OCI-LY1 (cell line): ENCODE results near the gene OS9.
A peak's percentile ranks its signal among the peaks of the same experiment; 100 is the strongest.

ENCODE experiments used
- H2AFZ ChIP-seq: fragments of 200-600 bp; sonication (generic), shearing (Covaris generic); 2 replicates; pipeline ENCODE4 v1.6.0; 2014; ENCODE audit warnings: antibody characterized with exemption, mild to moderate bottlenecking, low read length
- H3F3A ChIP-seq: fragments of 200-600 bp; sonication (generic), shearing (Covaris generic); 2 replicates; pipeline ENCODE4 v1.6.0; 2014; ENCODE audit warnings: mild to moderate bottlenecking, antibody characterized with exemption, low read length, moderate library complexity; ENCODE audit not compliant: insufficient read depth
- H3K27ac ChIP-seq: fragments of 200-600 bp; sonication (generic); 2 replicates; pipeline ENCODE4 v1.5.1; 2014; ENCODE audit warnings: low read length, mixed run types, mild to moderate bottlenecking, low read depth; ENCODE audit not compliant: poor library complexity, severe bottlenecking
- H3K27me3 ChIP-seq: fragments of 200-600 bp; sonication (generic); 2 replicates; pipeline ENCODE4 v1.6.0; 2014; ENCODE audit warnings: antibody characterized with exemption, mild to moderate bottlenecking, low read length, moderate library complexity; ENCODE audit not compliant: insufficient read depth
- H3K36me3 ChIP-seq: fragments of 200-600 bp; sonication (generic); 2 replicates; pipeline ENCODE4 v1.6.1; 2014; ENCODE audit warnings: mild to moderate bottlenecking, antibody characterized with exemption, low read length, moderate library complexity, mixed read lengths; ENCODE audit not compliant: insufficient read depth
- H3K4me1 ChIP-seq: fragments of 200-600 bp; sonication (generic); 2 replicates; pipeline ENCODE4 v1.5.1; 2014; ENCODE audit warnings: mild to moderate bottlenecking, low read length, moderate library complexity; ENCODE audit not compliant: insufficient read depth, severe bottlenecking
- H3K4me2 ChIP-seq: fragments of 200-600 bp; sonication (generic), shearing (Covaris generic); 2 replicates; pipeline ENCODE4 v1.6.1; 2014; ENCODE audit warnings: low read length
- H3K4me3 ChIP-seq: fragments of 200-600 bp; sonication (generic); 2 replicates; pipeline ENCODE4 v1.5.1; 2014; ENCODE audit warnings: low read length, low read depth, mild to moderate bottlenecking, mixed read lengths; ENCODE audit not compliant: poor library complexity, severe bottlenecking
- H3K79me2 ChIP-seq: fragments of 200-600 bp; shearing (Covaris generic); 2 replicates; pipeline ENCODE4 v1.6.1; 2016; ENCODE audit warnings: mixed run types, low read length, mixed read lengths; ENCODE audit not compliant: insufficient read depth
- H3K9ac ChIP-seq: fragments of 200-600 bp; sonication (generic), shearing (Covaris generic); 2 replicates; pipeline ENCODE4 v1.6.1; 2014; ENCODE audit warnings: mild to moderate bottlenecking, low read length, mixed read lengths
- H3K9me2 ChIP-seq: fragments of 200-600 bp; sonication (generic), shearing (Covaris generic); 2 replicates; pipeline ENCODE4 v1.6.1; 2014; ENCODE audit warnings: low read depth, mild to moderate bottlenecking, low read length, mixed read lengths
- H3K9me3 ChIP-seq: fragments of 200-600 bp; shearing (Covaris generic); 2 replicates; pipeline ENCODE4 v1.6.1; 2014; ENCODE audit warnings: low read length, mixed read lengths
- H4K20me1 ChIP-seq: fragments of 200-600 bp; sonication (generic), shearing (Covaris generic); 2 replicates; pipeline ENCODE4 v1.6.0; 2016; ENCODE audit warnings: mild to moderate bottlenecking, low read length; ENCODE audit not compliant: insufficient read depth
- EZH2 ChIP-seq: fragments of 200-600 bp; sonication (generic), shearing (Covaris generic); IDR thresholded peaks from 2 replicates; pipeline ENCODE4 v1.8.0; 2017; ENCODE audit warnings: borderline replicate concordance, mixed run types, mild to moderate bottlenecking, antibody characterized with exemption, low read length, moderate library complexity, mixed read lengths
- TF ChIP-seq, protein P1 (sequence below): fragments of 200-600 bp; sonication (generic), shearing (Covaris generic); IDR thresholded peaks from 2 replicates; pipeline ENCODE4 v1.5.1; 2017; ENCODE audit warnings: mild to moderate bottlenecking, antibody characterized with exemption, low read length, moderate library complexity, mixed read lengths

OS9 gene

DNA sequence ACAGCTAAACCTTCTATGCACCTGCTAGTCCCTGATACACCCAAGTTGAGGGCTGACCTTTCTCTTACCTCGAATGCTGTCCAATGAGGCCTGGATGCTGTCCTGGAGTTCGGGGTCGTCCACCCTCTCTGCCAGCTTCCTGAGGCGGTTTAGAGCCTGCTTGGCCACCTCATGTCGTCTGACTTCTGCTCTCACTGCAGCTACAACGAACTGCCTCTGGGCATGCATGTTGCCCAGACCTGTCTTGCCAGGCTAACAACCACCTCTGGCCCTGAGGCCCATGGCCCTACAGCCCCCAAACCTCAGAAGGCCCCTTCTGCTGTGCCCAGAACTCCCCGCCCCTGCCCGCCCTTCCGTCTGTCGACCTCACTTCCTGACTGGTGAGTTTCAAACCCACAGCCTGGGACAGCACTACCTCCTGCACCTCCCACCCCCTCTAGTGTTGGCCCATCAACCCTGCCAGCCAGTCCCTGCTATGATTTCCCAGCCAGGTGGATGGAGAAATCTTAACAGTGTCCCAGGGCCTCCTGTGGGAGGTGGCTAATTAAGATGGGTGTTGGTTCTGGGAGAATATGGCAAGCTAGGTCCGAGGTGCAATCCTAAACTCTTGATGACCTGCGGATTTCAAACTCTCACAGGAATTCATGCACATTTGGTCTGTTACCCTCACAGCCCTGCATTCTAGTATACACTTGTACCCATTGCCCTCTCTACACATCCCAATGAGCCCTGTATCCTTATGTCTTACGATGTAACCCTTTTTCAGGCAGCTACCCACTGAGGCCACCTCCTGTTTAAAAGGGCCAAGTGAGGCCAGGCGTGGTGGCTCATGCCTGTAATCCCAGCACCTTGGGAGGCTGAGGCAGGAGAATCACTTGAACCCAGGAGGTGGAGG, 48.2 kb downstream of the OS9 start:
- H3K9me3 ChIP-seq = no peaks in the 10 kb centered on the region
- peaks cover 57% of the 10 kb centered on the region for H3K4me1 ChIP-seq
- TF ChIP-seq, protein P1, sequence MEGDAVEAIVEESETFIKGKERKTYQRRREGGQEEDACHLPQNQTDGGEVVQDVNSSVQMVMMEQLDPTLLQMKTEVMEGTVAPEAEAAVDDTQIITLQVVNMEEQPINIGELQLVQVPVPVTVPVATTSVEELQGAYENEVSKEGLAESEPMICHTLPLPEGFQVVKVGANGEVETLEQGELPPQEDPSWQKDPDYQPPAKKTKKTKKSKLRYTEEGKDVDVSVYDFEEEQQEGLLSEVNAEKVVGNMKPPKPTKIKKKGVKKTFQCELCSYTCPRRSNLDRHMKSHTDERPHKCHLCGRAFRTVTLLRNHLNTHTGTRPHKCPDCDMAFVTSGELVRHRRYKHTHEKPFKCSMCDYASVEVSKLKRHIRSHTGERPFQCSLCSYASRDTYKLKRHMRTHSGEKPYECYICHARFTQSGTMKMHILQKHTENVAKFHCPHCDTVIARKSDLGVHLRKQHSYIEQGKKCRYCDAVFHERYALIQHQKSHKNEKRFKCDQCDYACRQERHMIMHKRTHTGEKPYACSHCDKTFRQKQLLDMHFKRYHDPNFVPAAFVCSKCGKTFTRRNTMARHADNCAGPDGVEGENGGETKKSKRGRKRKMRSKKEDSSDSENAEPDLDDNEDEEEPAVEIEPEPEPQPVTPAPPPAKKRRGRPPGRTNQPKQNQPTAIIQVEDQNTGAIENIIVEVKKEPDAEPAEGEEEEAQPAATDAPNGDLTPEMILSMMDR = peak; percentile 60
- no peak for TF ChIP-seq EZH2
- H2AFZ ChIP-seq = no peak overlapping the region
- peak overlapping the region; percentile 71 for H3K9ac ChIP-seq
- H3K27me3 ChIP-seq = no peaks in the 10 kb centered on the region
- H4K20me1 ChIP-seq = no peaks in the 10 kb centered on the region
- no peaks in the 10 kb centered on the region; the same call in 1 of the 2 replicates for H3F3A ChIP-seq
- no peaks in the 10 kb centered on the region for H3K9me2 ChIP-seq
- H3K4me2 ChIP-seq = peak overlapping the region; percentile 82
- H3K79me2 ChIP-seq = no peaks in the 10 kb centered on the region
- H3K27ac ChIP-seq = peak overlapping the region; percentile 56
- peak overlapping the region; percentile 74 for H3K4me3 ChIP-seq
- peaks cover 11% of the 10 kb centered on the region for H3K36me3 ChIP-seq

DNA sequence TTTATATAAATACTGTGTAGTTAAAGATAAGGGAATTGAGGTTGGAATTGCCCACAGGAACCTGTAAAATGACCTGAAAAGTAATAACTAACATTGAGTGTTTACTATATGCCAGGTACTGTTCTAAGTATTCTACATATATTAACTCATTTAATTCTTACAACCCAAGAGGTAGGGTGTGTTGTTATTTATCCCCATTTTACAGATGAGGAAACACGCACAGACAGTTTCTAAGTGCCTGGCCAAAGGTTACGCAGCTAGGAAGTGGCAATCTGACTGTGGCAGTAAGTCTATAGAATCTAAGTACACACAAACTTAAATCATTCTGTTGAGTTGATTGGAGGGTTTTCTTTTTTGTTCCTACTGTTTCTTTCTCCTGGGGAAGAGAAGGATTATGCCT, 49.8 kb downstream of the OS9 start:
- Histone ChIP-seq H3K27me3 (no peaks in the 10 kb centered on the region), H3K27ac (peak overlapping the region; percentile 64), H3K79me2 (no peaks in the 10 kb centered on the region), H4K20me1 (no peaks in the 10 kb centered on the region), H3F3A (no peaks in the 10 kb centered on the region; the same call in 1 of the 2 replicates), H3K4me2 (peak overlapping the region; percentile 79), H3K36me3 (peaks cover 28% of the 10 kb centered on the region), H3K4me1 (peaks cover 57% of the 10 kb centered on the region), H2AFZ (peak overlapping the region; percentile 5; the same call in 1 of the 2 replicates), H3K9me2 (no peaks in the 10 kb centered on the region), H3K9me3 (no peaks in the 10 kb centered on the region), H3K4me3 (peak overlapping the region; percentile 72), H3K9ac (peak overlapping the region; percentile 83)
- TF ChIP-seq EZH2 = no peak
- TF ChIP-seq, protein P1 = no peak

DNA sequence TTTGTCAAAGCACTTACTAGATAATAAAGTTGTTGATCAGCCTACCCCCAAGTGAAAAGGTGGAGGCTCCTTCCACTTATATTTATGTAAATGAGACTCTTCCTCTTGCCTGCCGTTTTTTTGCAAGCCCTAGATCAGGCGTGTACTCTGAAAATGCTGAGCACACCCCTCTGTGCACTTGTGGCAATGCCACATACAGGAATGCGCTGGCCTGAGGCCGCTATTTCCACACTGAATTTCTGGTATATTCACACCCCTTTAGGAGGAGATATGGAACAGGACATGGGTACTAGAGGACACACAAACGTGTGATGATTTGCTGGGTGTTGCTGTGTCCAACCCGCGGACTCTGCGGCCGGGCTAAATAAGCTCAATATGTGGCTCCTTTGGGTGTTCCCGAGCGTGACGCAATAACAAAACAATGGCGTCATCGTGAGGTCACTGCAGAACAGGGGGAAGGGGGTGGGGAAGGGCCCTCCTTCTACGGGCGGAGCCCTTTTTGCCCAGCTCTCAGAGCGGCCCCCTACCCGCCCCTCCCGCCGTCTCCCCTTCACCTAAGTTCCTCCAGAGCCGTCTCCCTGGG, 50.4 kb downstream of the OS9 start:
- H4K20me1 ChIP-seq = no peaks in the 10 kb centered on the region
- peak overlapping the region; percentile 83 for H3K9ac ChIP-seq
- peak overlapping the region; percentile 72 for H3K4me3 ChIP-seq
- peak overlapping the region; percentile 79 for H3K4me2 ChIP-seq
- H3K36me3 ChIP-seq = peaks cover 33% of the 10 kb centered on the region
- no peaks in the 10 kb centered on the region for H3K9me2 ChIP-seq
- no peaks in the 10 kb centered on the region for H3K79me2 ChIP-seq
- no peaks in the 10 kb centered on the region for H3K9me3 ChIP-seq
- peaks cover 55% of the 10 kb centered on the region for H3K4me1 ChIP-seq
- H2AFZ ChIP-seq = peak overlapping the region; percentile 5; the same call in 1 of the 2 replicates
- H3K27ac ChIP-seq = peak overlapping the region; percentile 64
- H3K27me3 ChIP-seq = no peaks in the 10 kb centered on the region
- H3F3A ChIP-seq = no peaks in the 10 kb centered on the region; the same call in 1 of the 2 replicates
- TF ChIP-seq, protein P1 = no peak
- TF ChIP-seq EZH2 = no peak
